Measurements from ENCODE around the gene CERS3.
"Not testable (repeated sequence)": the region's sequence is repeated elsewhere in the genome, so short reads cannot be mapped to it uniquely, and the experiment has no call there.

The CERS3 gene

GRCh38 chr15:100463515-100463914, 65.2 kb downstream of the CERS3 start:
- no peak for DNase-seq

DNA sequence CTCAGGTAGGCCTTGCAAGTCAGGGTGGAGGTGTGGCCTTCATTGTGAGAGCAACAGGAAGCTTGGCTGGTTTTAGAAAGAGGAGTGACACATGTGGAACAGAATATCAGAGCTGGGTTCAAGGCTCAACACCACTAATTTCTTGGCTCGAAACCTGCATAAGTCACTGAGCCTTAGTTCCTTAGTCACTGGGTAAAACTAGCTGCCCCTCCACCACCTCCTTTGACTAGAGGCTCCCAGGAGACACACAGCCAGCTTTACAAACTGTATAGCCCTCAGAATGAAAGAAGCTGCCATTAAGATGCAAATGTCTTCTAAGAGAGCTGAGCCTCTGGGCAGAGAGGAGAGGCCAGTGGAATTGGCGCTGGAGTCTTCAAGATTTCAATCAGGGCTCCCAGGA, 67.7 kb downstream of the CERS3 start:
- no peak for DNase-seq

DNA sequence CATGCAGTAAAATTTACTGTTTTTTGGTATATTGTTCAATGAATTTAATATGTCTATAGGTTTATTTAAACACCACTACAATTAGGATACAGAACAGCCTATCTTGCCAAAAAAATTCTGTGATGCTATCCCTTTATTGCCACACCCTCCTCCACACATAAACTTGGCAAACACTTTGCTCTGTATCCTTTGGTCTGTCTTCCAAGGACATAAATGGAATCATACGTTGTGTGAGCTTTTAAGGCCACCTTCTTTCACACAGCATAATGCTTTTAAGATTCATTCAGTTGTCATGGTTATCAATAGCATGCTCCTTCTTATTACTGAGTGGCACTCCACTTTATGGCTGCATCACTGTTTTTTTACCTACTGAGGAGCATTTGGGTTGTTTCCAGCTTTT, 71.5 kb downstream of the CERS3 start:
- DNase-seq = no peak

DNA sequence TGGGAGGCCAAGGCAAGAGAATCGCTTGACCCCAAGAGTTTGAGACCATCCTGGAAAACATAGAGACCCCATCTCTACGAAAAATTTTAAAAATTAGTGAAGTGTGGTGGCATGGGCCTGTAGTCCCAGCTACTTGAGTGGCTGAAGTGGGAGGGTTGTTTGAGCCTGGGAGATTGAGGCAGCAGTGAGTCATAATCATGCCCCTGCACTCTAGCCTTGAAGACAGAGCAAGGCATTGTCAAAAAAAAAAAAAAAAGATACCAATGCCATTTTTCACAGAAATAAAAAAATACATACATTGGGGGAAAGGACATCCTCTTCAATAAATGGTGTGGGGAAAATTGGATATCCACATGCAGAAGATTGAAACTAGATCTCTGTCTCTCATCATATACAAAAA, 74.6 kb downstream of the CERS3 start:
- no peak for DNase-seq

DNA sequence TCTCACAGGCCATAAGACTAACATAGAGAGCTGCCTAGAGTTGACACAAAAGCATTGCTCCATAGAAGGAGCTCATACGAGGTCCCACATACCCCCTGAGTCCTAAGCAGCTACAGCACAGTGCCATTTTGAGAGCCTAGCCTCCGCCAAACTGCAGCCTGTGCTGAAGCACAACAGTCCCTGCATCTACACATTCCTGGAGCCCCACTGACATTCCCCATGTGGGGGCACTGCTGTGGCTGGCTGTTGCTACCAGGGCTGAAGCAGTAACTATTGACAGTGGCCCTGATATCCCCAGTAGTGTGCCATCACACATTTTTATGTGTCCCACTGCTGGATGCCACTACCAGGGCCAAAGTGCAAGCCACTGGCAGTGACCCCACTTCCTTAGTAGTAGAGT, 80.3 kb downstream of the CERS3 start:
- no peak for DNase-seq

GRCh38 chr15:100441063-100441462, 87.7 kb downstream of the CERS3 start:
- not testable (repeated sequence) for DNase-seq

DNA sequence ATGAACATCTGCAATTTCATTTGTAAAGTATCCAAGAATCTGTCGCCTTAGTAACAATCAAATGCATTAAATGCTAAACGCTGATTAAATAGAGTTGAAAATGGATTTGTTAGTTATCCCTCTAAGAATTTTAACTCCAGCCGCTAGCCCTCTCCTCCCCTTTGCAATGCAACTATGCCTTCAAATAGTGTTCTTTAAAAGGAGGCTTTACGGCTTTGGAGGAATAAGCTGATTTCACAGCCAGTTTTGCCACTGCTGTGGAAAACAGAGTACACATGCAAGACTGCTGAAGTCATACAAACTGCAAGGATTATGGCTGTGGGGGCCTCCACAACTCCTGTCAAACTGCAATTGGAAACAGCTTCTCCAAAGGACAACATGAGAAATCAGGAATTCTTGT, 89.2 kb downstream of the CERS3 start:
- no peak for DNase-seq

DNA sequence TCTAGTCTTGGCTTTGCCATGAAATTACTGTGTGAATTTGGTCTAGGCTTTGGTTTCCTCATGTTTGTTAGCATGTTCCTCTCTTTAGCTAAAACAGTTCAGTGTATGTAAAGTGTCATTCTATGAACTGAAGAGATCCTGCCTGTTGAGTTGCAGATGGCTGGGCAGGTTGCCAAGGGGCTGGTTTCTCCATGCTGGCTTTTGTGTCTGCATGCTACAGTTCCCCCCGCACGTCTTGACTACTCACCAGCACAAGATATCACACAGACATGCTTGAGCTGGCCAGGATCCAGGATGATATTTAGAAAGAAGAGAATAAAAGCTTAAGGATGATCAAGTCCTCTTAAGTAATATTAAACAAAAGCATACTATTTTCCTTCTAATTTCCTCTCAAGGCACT, 90.2 kb downstream of the CERS3 start:
- peak; percentile 94 for DNase-seq

- DNase-seq = no peak
Observed at GRCh38 chr15:100437261-100437660, 91.5 kb downstream of the CERS3 start.

DNA sequence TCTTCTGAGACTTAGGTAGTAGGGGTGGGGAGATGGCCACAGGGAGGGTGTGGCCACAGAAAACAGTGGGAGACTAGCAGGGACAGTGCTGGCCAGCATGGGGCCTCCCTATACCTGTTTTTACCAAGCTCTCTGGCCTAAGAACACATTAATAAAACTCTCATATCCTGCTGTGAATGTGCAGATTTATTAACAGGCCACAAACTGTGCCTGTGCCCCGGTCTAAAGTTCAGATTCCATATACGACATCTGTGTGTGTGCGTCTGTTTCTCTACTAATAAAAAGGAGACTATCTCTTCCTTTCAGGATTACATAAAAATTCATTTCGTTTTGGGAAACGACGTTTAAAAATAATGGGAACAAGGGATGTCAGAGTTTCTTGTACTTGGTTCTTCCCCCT, 94.2 kb downstream of the CERS3 start:
- DNase-seq = no peak

GRCh38 chr15:100434038-100434437, 94.7 kb downstream of the CERS3 start:
- DNase-seq = no peak

- DNase-seq = no peak
Observed at GRCh38 chr15:100433304-100433703, 95.4 kb downstream of the CERS3 start.

DNA sequence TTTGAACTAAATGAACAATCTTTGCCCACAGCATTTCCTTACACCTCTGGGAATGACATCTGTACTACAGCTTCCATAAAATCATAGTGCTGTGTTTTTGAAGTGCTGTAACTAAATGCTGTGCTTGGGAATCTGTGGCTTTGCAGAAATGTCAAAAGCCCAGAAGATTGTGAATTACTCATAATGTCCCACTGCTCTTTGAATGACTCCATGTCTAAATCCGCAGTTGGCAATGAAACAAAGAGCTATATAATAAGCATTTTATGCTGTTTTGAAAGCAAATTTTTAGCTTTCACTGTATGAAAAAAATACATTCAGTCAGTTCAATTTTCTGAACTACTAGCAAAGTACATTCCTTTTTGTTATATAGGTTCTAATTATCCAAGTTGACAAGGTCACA, 98.3 kb downstream of the CERS3 start:
- DNase-seq = no peak

DNA sequence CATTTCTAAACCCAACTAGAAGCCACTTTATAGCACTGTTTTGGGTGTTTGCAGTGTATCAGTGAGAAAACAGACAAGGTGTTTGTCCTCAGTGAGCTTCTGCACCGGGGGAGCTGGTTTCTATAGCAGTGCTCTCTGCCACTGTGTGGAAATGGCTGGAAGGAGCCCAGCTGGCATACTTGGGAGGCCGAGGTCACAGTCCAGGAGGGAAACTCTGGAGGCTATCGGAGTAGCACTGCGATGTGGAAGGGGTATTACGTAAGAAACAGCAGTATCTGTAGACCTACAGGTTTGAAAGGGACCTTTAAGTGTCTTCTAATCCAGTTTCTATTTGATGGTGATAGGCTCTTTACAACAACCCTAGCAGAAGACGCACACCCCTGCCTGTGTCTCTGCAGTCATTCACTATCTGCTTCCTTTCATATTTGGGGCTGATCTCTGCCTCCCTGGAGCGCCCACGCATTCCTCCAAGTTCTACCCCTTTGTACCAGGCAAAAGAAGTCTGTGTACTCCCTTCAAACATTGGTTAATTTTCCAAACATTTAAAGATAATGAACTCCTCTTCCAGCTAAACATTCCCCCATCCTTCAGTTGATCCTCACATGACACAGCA, 99.5 kb downstream of the CERS3 start:
- DNase-seq = no peak

DNA sequence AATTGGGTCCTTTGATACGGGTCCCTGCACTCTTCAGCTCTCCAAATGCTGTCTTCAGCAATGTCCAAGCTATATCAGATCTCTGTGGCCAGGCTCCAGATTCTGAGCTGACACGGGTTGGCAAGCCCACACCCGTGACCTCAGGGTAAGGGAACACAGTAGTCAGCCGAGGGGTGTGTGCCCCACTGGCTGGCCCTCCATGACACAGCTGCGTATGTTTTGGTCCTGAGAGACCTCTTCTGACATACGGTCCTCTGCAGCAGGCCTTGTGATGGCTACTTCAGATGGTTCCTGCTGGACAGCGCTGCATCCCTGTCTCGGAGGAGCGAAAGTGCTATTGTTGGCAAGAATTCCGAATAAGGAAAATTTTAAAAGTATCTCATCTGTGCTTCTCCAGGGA, 101.8 kb downstream of the CERS3 start:
- DNase-seq = no peak

DNA sequence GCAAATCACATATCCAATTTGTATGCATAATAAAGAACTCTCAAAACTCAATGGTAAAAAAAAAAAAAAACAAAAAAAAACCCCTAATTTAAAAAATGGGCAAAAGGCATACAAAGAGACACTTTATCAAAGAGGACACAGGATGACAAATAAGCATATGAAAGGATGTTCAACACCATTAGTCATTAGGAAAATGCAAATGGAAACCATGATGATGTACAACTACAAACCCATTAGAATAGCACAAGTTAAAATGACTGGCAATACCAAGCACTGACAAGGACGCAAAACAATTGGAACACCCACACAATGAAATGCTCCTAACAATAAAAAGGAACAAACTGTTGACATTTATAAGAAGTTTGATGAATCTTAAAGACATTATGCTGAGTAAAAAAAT, 123.6 kb downstream of the CERS3 start:
- no peak for DNase-seq

DNA sequence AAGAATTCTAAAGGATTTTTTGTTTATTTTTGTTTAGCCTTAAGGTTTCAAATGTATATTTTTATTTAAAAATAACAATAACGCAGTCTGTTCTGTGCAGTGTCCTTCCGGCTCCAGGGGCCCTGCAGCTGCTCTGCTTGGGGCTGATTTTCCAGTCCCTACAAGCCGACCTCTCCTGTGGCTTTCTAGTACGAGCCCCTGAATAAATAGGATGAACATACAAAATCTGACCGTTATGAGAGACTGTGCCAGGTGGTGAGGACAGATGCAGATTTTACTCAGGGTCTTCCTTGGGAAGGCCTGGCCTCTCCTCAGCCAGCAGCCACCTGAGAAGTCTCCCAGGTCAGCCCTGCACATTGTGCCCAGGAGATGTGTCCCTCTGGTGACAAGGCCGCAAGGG, 127.8 kb downstream of the CERS3 start:
- DNase-seq = no peak

- no peak for DNase-seq
Observed at GRCh38 chr15:100394736-100395440, 133.9 kb downstream of the CERS3 start.

- no peak for DNase-seq
Observed at GRCh38 chr15:100393008-100393407, 135.7 kb downstream of the CERS3 start.

- DNase-seq = no peak
Observed at GRCh38 chr15:100385300-100386050, 143.3 kb downstream of the CERS3 start.

- no peak for DNase-seq
Observed at GRCh38 chr15:100384108-100384410, 144.7 kb downstream of the CERS3 start.

GRCh38 chr15:100383302-100384107, 145.2 kb downstream of the CERS3 start:
- peak; percentile 9 for DNase-seq

DNA sequence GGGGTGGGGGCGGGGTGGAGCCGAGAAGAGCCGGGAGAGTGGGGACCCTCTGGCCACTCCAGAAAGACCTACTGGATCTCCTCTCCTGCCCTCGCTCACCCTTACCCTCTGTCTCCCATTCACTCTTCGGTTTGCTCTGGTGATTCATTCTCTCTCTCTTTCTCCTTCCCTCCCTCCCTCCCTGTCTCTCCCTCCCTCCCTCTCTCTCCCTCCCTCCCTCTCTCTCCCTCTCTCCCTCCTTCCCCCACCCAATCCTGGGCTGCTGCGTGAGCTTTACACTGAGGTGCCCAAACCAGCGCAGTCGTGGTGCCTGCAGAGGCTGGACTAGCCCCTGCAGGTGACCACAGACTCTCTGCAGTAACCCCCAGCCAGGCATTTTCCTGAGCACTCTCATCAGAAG, 154.8 kb downstream of the CERS3 start:
- no peak for DNase-seq

Measured in NCI-H1105 treated with DMSO at 0.1 percent for 48 hours (cell line).